22Rv1 (cell line): Measurements from ENCODE around the gene RGS9BP.

Experiments used
- ZFX ChIP-seq: fragments of 450-650 bp; IDR thresholded peaks from 2 replicates; pipeline ENCODE4 v1.6.1; 2017; ENCODE audit warnings: antibody characterized with exemption, borderline replicate concordance
- TF ChIP-seq, protein P1 (sequence below): fragments of 450-650 bp; IDR thresholded peaks from 2 replicates; pipeline ENCODE4 v1.5.1; 2017; ENCODE audit warnings: mild to moderate bottlenecking

DNA sequence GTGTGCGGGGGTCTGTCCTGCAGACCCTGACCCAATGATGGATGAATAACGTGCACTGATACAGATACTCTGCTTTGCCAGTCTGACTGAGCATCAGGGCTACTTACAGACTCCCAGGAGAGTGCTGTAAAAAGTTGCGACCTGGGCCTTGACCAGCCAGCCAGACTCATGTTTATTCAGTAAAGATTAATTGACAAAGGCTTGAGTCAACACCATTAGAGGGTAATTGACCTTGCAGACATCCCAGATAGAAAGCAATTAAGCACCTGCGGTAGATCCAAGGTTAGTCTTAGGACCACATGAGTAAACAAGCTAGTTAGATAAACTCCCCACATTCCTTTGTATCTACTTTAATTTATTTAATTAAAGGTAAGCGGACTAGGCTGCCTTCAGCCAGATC, 26.4 kb downstream of the RGS9BP start:
- TF ChIP-seq, protein P1, sequence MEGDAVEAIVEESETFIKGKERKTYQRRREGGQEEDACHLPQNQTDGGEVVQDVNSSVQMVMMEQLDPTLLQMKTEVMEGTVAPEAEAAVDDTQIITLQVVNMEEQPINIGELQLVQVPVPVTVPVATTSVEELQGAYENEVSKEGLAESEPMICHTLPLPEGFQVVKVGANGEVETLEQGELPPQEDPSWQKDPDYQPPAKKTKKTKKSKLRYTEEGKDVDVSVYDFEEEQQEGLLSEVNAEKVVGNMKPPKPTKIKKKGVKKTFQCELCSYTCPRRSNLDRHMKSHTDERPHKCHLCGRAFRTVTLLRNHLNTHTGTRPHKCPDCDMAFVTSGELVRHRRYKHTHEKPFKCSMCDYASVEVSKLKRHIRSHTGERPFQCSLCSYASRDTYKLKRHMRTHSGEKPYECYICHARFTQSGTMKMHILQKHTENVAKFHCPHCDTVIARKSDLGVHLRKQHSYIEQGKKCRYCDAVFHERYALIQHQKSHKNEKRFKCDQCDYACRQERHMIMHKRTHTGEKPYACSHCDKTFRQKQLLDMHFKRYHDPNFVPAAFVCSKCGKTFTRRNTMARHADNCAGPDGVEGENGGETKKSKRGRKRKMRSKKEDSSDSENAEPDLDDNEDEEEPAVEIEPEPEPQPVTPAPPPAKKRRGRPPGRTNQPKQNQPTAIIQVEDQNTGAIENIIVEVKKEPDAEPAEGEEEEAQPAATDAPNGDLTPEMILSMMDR = no peak
- TF ChIP-seq ZFX = no peak
